ENCODE data around the gene HRH2.

DNA sequence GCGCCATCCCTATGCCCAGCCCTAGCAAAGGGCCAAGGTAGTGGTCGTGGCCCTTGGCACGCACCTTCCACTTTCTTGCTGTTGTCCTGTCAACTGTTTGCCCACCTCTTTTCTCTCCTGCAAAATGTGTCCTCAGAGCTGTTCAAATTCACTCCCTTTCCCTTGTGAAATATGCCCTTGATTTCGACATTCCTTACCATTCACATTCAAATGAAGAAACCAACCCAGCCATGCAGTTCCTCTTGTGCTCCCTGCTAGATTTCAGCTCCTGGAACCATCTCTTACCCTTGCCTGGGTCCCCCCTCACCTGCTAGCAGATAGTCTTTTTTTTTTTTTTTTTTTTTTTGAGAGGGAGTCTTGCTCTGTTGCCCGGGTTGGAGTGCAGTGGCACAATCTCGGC is 19.6 kb upstream of the HRH2 start:
- TF ChIP-seq POLR2A (IDR thresholded peaks at IDR 0.05; ENCODE audit: low read length) (no peak), GATA1 (IDR thresholded peaks at IDR 0.05; ENCODE audit: low read depth, low read length) (no peak)
